ENCODE results near the gene BTBD9.

Gene BTBD9

GRCh38 chr6:38170666-38171355, 468.9 kb downstream of the BTBD9 start:
- no peak for DNase-seq

- peak; percentile 77 for DNase-seq
Observed at GRCh38 chr6:38169977-38170526, 469.7 kb downstream of the BTBD9 start.

- no peak for DNase-seq
Observed at GRCh38 chr6:38169221-38169976, 470.3 kb downstream of the BTBD9 start.

GRCh38 chr6:38168699-38169098, 471.0 kb downstream of the BTBD9 start:
- DNase-seq = no peak

GRCh38 chr6:38168126-38168525, 471.6 kb downstream of the BTBD9 start:
- DNase-seq = no peak

GRCh38 chr6:38167598-38167997, 472.1 kb downstream of the BTBD9 start:
- DNase-seq = no peak

GRCh38 chr6:38166411-38167240, 473.1 kb downstream of the BTBD9 start:
- no peak for DNase-seq

GRCh38 chr6:38164671-38165108, 475.0 kb downstream of the BTBD9 start:
- no peak for DNase-seq

- no peak for DNase-seq
Observed at GRCh38 chr6:38164131-38164481, 475.6 kb downstream of the BTBD9 start.

GRCh38 chr6:38163186-38164130, 476.3 kb downstream of the BTBD9 start:
- no peak for DNase-seq

- DNase-seq = no peak
Observed at GRCh38 chr6:38162493-38163185, 477.1 kb downstream of the BTBD9 start.

- no peak for DNase-seq
Observed at GRCh38 chr6:38161754-38162492, 477.8 kb downstream of the BTBD9 start.

GRCh38 chr6:38161331-38161730, 478.4 kb downstream of the BTBD9 start:
- no peak for DNase-seq

- no peak for DNase-seq
Observed at GRCh38 chr6:38160831-38161230, 478.9 kb downstream of the BTBD9 start.

GRCh38 chr6:38159596-38159995, 480.1 kb downstream of the BTBD9 start:
- no peak for DNase-seq

GRCh38 chr6:38158762-38159350, 480.9 kb downstream of the BTBD9 start:
- no peak for DNase-seq

GRCh38 chr6:38157905-38158304, 481.8 kb downstream of the BTBD9 start:
- no peak for DNase-seq

GRCh38 chr6:38156818-38157565, 482.7 kb downstream of the BTBD9 start:
- no peak for DNase-seq

GRCh38 chr6:38155621-38156204, 484.0 kb downstream of the BTBD9 start:
- no peak for DNase-seq
